ENCODE measurements around the gene GCC1.

GCC1 gene

GRCh38 chr7:127535546-127536393 is 49.6 kb downstream of the GCC1 start:
- no peak for DNase-seq

- DNase-seq, result no peak
Measured at GRCh38 chr7:127534636-127535035, 50.8 kb downstream of the GCC1 start.

GRCh38 chr7:127532736-127533135 is 52.7 kb downstream of the GCC1 start:
- no peak for DNase-seq

GRCh38 chr7:127532151-127532550 is 53.2 kb downstream of the GCC1 start:
- no peak for DNase-seq
